ENCODE data around the gene ZNF655.
A peak's percentile ranks its signal among the peaks of the same experiment; 100 is the strongest.

The ZNF655 gene

DNA sequence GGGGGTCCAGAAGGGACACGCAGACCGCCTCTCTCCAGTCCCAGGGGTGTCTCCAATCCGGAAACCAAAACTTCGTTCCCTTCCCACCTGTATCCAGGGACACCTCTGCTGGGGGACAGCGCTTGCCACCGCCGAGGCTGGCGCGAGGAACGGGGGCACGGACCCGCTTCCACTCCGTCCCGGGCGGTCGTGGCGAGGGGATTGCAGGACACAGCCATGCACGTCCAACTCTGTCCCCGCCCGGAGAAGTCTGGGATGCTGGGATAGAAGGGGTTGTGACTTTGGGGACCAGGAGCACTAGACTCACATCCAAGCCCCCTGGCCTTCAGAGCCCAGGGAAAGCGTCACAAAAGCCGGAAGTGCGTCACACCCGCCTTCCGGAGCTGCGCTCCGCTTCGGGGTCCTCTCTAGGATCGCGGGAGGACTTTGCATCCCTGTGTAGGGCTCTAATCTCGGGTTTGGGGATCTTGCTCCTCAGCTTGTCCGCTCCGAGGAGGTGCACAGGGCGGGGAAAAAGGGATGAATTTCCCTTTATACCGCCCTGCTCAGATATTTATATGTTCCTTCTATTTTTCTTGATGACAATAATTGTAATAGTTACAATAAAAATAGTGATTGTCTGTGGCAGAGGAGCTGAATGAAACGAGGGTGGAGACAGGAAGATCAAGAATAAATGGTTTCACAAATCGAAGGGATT lies 6.5 kb upstream of the ZNF655 start, which contains the start of gene FAM200A (continued):
- TF ChIP-seq, protein P1, sequence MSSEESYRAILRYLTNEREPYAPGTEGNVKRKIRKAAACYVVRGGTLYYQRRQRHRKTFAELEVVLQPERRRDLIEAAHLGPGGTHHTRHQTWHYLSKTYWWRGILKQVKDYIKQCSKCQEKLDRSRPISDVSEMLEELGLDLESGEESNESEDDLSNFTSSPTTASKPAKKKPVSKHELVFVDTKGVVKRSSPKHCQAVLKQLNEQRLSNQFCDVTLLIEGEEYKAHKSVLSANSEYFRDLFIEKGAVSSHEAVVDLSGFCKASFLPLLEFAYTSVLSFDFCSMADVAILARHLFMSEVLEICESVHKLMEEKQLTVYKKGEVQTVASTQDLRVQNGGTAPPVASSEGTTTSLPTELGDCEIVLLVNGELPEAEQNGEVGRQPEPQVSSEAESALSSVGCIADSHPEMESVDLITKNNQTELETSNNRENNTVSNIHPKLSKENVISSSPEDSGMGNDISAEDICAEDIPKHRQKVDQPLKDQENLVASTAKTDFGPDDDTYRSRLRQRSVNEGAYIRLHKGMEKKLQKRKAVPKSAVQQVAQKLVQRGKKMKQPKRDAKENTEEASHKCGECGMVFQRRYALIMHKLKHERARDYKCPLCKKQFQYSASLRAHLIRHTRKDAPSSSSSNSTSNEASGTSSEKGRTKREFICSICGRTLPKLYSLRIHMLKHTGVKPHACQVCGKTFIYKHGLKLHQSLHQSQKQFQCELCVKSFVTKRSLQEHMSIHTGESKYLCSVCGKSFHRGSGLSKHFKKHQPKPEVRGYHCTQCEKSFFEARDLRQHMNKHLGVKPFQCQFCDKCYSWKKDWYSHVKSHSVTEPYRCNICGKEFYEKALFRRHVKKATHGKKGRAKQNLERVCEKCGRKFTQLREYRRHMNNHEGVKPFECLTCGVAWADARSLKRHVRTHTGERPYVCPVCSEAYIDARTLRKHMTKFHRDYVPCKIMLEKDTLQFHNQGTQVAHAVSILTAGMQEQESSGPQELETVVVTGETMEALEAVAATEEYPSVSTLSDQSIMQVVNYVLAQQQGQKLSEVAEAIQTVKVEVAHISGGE (tag by site-specific recombination; conservative IDR thresholded peaks at IDR 0.05; ENCODE audit: low read depth) = peak; percentile 93
- no peak for TF ChIP-seq ZNF585B (tag by site-specific recombination; IDR thresholded peaks at IDR 0.05)
- no peak for TF ChIP-seq GFI1B (tag by site-specific recombination; IDR thresholded peaks at IDR 0.05)
- no peak for TF ChIP-seq ZNF324 (tag by site-specific recombination; IDR thresholded peaks at IDR 0.05)
- TF ChIP-seq, protein P2, sequence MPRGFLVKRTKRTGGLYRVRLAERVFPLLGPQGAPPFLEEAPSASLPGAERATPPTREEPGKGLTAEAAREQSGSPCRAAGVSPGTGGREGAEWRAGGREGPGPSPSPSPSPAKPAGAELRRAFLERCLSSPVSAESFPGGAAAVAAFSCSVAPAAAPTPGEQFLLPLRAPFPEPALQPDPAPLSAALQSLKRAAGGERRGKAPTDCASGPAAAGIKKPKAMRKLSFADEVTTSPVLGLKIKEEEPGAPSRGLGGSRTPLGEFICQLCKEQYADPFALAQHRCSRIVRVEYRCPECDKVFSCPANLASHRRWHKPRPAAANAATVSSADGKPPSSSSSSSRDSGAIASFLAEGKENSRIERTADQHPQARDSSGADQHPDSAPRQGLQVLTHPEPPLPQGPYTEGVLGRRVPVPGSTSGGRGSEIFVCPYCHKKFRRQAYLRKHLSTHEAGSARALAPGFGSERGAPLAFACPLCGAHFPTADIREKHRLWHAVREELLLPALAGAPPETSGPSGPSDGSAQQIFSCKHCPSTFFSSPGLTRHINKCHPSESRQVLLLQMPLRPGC (tag by site-specific recombination; IDR thresholded peaks at IDR 0.05) = no peak
- TF ChIP-seq, protein P3, sequence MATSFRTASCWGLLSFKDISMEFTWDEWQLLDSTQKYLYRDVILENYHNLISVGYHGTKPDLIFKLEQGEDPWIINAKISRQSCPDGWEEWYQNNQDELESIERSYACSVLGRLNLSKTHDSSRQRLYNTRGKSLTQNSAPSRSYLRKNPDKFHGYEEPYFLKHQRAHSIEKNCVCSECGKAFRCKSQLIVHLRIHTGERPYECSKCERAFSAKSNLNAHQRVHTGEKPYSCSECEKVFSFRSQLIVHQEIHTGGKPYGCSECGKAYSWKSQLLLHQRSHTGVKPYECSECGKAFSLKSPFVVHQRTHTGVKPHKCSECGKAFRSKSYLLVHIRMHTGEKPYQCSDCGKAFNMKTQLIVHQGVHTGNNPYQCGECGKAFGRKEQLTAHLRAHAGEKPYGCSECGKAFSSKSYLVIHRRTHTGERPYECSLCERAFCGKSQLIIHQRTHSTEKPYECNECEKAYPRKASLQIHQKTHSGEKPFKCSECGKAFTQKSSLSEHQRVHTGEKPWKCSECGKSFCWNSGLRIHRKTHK (tag by site-specific recombination; IDR thresholded peaks at IDR 0.05) = no peak
- TF ChIP-seq ZBTB8A (tag by site-specific recombination; IDR thresholded peaks at IDR 0.05) = peak; percentile 80
- peak; percentile 83 for TF ChIP-seq ZNF366 (tag by site-specific recombination; conservative IDR thresholded peaks at IDR 0.05)
- TF ChIP-seq, protein P4, sequence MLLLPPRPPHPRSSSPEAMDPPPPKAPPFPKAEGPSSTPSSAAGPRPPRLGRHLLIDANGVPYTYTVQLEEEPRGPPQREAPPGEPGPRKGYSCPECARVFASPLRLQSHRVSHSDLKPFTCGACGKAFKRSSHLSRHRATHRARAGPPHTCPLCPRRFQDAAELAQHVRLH (tag by site-specific recombination; IDR thresholded peaks at IDR 0.05) = peak; percentile 67
- no peak for TF ChIP-seq SCRT1 (tag by site-specific recombination; IDR thresholded peaks at IDR 0.05; ENCODE audit: borderline replicate concordance)
- TF ChIP-seq, protein P5, sequence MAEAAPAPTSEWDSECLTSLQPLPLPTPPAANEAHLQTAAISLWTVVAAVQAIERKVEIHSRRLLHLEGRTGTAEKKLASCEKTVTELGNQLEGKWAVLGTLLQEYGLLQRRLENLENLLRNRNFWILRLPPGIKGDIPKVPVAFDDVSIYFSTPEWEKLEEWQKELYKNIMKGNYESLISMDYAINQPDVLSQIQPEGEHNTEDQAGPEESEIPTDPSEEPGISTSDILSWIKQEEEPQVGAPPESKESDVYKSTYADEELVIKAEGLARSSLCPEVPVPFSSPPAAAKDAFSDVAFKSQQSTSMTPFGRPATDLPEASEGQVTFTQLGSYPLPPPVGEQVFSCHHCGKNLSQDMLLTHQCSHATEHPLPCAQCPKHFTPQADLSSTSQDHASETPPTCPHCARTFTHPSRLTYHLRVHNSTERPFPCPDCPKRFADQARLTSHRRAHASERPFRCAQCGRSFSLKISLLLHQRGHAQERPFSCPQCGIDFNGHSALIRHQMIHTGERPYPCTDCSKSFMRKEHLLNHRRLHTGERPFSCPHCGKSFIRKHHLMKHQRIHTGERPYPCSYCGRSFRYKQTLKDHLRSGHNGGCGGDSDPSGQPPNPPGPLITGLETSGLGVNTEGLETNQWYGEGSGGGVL (tag by site-specific recombination; IDR thresholded peaks at IDR 0.05) = 0 out of 2 replicates have a peak, but pooled peaks have one; percentile 14
- no peak for TF ChIP-seq OSR2 (tag by site-specific recombination; IDR thresholded peaks at IDR 0.05)
- peak; percentile 48; the same call in 1 of the 2 replicates for TF ChIP-seq GLIS2 (tag by site-specific recombination; IDR thresholded peaks at IDR 0.05)
- no peak for TF ChIP-seq ZNF114 (tag by site-specific recombination; IDR thresholded peaks at IDR 0.05)
- TF ChIP-seq HOXA7 (CRISPR knock-in tag; IDR thresholded peaks at IDR 0.05; ENCODE audit: borderline replicate concordance) = no peak
- no peak for TF ChIP-seq ZIC2 (tag by site-specific recombination; IDR thresholded peaks at IDR 0.05)
- TF ChIP-seq MYNN (tag by site-specific recombination; IDR thresholded peaks at IDR 0.05; ENCODE audit: borderline replicate concordance) = no peak
- TF ChIP-seq MZF1 (tag by site-specific recombination; IDR thresholded peaks at IDR 0.05; ENCODE audit: borderline replicate concordance) = peak; percentile 97

Data from HEK293 (cell line).